Measurements from ENCODE around the gene MEOX1. TPM values are rescaled to one million over a fixed set of nuclear protein-coding genes. Genes with fewer than 3 reads are reported as not detected.
A peak's percentile ranks its signal among the peaks of the same experiment; 100 is the strongest.

The MEOX1 gene
- total RNA-seq, 1 experiment from 2014 or later = not detected

DNA sequence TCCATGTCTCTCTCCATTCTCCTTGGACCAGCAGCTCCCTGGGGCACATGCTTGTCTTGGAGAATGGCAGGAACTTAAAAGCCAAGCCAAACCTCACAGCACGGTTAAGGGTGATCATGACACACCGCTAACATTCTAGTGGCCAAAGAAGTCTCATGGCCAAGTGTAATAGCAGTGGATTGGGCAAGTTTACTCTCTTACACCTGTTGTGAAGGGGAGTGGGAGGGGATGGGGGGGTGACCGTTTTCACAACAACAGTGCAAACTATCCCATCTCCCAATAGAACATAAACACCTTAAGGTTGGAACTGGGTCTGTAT lies 37.7 kb upstream of the MEOX1 start:
- no peak for DNase-seq
- Histone ChIP-seq H3K79me2 (ENCODE audit: low read length) (no peaks in the 10 kb centered on the region), H3K36me3 (ENCODE audit: insufficient read depth, low read length) (no peaks in the 10 kb centered on the region), H3K4me3 (ENCODE audit: low read length) (no peak overlapping the region), H3K27ac (ENCODE audit: low read length) (no peak overlapping the region), H3K4me1 (ENCODE audit: low read length) (no peaks in the 10 kb centered on the region), H3K27me3 (ENCODE audit: low read length) (no peaks in the 10 kb centered on the region), H3K4me2 (ENCODE audit: low read depth, low read length, poor library complexity, severe bottlenecking) (no peak overlapping the region), H3K9ac (ENCODE audit: low read length) (no peak overlapping the region), H3K9me3 (ENCODE audit: low read length) (no peaks in the 10 kb centered on the region), H2AFZ (ENCODE audit: low read length) (no peak overlapping the region), H4K20me1 (ENCODE audit: insufficient read depth, low read depth, low read length) (no peaks in the 10 kb centered on the region), H3K9me2 (replicated peaks; ENCODE audit: insufficient read depth, low read length) (no peaks in the 10 kb centered on the region)

DNA sequence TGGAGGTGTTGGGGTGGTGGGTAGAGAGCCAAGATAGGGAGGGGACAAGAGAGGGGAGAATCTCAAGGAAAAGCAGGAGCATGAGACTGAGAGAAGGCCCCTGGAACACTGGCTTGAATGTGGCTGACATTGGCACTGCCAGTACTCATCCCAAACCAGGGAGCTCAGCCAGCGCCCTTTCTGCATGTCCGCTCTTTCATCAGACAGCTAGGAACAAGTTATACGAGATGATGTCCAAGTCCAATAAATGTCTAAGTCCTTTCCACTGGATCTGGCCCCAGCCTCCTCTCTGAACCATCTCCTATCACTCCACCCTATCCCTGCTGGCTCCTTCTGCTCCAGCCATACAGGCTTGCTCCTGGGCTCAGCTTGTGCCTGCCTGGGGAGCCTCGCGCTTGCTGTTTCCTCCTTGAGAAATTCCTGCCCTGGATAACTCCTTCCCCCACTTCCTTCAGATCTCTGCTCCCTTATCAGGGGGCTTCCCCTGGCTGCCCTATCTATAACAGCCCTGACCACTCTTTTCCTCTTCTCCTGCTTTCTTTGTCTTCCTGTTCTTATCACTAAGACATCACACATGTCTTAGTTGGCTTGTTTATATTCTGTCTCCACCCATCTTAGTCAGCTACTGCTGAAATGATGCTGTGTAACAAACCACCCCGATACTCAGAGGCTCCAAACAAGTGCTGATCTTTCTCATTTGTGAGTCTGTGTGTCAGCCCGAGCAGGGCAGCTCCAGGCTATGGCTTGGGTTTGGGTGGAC lies 37.1 kb upstream of the MEOX1 start:
- no peak overlapping the region for H3K9ac ChIP-seq (ENCODE audit: low read length)
- H3K9me3 ChIP-seq (ENCODE audit: low read length) = no peaks in the 10 kb centered on the region
- no peak overlapping the region for H3K27ac ChIP-seq (ENCODE audit: low read length)
- no peaks in the 10 kb centered on the region for H3K9me2 ChIP-seq (replicated peaks; ENCODE audit: insufficient read depth, low read length)
- no peaks in the 10 kb centered on the region for H3K36me3 ChIP-seq (ENCODE audit: insufficient read depth, low read length)
- H4K20me1 ChIP-seq (ENCODE audit: insufficient read depth, low read depth, low read length) = no peaks in the 10 kb centered on the region
- H3K4me2 ChIP-seq (ENCODE audit: low read depth, low read length, poor library complexity, severe bottlenecking) = no peak overlapping the region
- H2AFZ ChIP-seq (ENCODE audit: low read length) = no peak overlapping the region
- H3K4me3 ChIP-seq (ENCODE audit: low read length) = no peak overlapping the region
- no peaks in the 10 kb centered on the region for H3K79me2 ChIP-seq (ENCODE audit: low read length)
- no peaks in the 10 kb centered on the region for H3K4me1 ChIP-seq (ENCODE audit: low read length)
- H3K27me3 ChIP-seq (ENCODE audit: low read length) = no peaks in the 10 kb centered on the region
- no peak for DNase-seq

DNA sequence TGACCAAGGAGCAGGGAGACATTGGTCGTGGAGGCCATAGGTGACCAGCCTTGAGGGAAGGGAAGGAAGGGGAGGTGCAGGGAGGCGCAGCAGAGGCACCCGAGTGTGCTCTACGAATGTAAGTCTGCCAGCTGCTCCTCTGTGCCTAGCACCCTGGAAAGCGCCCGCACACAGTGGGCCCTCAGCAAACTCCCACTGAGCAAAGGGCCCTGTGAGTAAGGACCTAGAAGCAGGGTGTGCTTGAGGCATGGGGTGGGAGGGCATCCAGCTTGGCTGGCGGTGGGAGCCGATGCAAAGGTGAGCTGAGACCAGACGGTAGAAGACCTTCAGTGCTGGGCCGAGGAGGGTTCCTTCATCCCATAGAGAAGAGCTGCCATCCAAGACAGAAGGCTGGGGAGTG lies 36.2 kb upstream of the MEOX1 start:
- no peak overlapping the region for H3K27ac ChIP-seq (ENCODE audit: low read length)
- no peak overlapping the region for H3K9ac ChIP-seq (ENCODE audit: low read length)
- H3K79me2 ChIP-seq (ENCODE audit: low read length) = no peaks in the 10 kb centered on the region
- H3K4me2 ChIP-seq (ENCODE audit: low read depth, low read length, poor library complexity, severe bottlenecking) = no peak overlapping the region
- H3K4me1 ChIP-seq (ENCODE audit: low read length) = no peaks in the 10 kb centered on the region
- H3K27me3 ChIP-seq (ENCODE audit: low read length) = no peaks in the 10 kb centered on the region
- no peaks in the 10 kb centered on the region for H3K9me2 ChIP-seq (replicated peaks; ENCODE audit: insufficient read depth, low read length)
- H3K9me3 ChIP-seq (ENCODE audit: low read length) = no peaks in the 10 kb centered on the region
- no peaks in the 10 kb centered on the region for H4K20me1 ChIP-seq (ENCODE audit: insufficient read depth, low read depth, low read length)
- H3K36me3 ChIP-seq (ENCODE audit: insufficient read depth, low read length) = no peaks in the 10 kb centered on the region
- H2AFZ ChIP-seq (ENCODE audit: low read length) = no peak overlapping the region
- no peak for DNase-seq
- no peak overlapping the region for H3K4me3 ChIP-seq (ENCODE audit: low read length)

DNA sequence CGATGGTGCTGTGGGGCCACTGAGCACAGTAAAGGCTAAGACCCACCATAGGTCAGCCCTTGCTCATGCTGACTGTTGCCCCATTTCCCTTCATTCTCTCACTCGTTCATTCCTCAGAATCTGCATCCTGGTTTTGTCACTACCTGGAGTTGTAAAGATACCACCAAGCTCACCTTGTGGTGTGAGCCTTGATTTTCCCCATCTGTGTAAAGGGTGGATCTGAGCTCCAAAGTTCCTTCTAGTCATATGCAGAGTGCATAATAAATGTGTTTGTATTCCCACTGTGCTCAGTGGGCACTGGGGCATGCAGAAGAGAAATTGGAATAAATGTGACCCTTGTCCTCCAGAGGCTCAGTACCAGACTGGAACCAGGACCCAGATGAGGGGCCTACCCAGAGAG lies 35.2 kb upstream of the MEOX1 start:
- Histone ChIP-seq H3K4me3 (ENCODE audit: low read length) (no peak overlapping the region), H2AFZ (ENCODE audit: low read length) (no peak overlapping the region), H3K79me2 (ENCODE audit: low read length) (no peaks in the 10 kb centered on the region), H4K20me1 (ENCODE audit: insufficient read depth, low read depth, low read length) (no peaks in the 10 kb centered on the region), H3K4me2 (ENCODE audit: low read depth, low read length, poor library complexity, severe bottlenecking) (no peak overlapping the region), H3K4me1 (ENCODE audit: low read length) (no peaks in the 10 kb centered on the region), H3K9me2 (replicated peaks; ENCODE audit: insufficient read depth, low read length) (no peaks in the 10 kb centered on the region), H3K36me3 (ENCODE audit: insufficient read depth, low read length) (no peaks in the 10 kb centered on the region), H3K9me3 (ENCODE audit: low read length) (no peaks in the 10 kb centered on the region), H3K27ac (ENCODE audit: low read length) (no peak overlapping the region), H3K27me3 (ENCODE audit: low read length) (no peaks in the 10 kb centered on the region), H3K9ac (ENCODE audit: low read length) (no peak overlapping the region)
- no peak for DNase-seq

DNA sequence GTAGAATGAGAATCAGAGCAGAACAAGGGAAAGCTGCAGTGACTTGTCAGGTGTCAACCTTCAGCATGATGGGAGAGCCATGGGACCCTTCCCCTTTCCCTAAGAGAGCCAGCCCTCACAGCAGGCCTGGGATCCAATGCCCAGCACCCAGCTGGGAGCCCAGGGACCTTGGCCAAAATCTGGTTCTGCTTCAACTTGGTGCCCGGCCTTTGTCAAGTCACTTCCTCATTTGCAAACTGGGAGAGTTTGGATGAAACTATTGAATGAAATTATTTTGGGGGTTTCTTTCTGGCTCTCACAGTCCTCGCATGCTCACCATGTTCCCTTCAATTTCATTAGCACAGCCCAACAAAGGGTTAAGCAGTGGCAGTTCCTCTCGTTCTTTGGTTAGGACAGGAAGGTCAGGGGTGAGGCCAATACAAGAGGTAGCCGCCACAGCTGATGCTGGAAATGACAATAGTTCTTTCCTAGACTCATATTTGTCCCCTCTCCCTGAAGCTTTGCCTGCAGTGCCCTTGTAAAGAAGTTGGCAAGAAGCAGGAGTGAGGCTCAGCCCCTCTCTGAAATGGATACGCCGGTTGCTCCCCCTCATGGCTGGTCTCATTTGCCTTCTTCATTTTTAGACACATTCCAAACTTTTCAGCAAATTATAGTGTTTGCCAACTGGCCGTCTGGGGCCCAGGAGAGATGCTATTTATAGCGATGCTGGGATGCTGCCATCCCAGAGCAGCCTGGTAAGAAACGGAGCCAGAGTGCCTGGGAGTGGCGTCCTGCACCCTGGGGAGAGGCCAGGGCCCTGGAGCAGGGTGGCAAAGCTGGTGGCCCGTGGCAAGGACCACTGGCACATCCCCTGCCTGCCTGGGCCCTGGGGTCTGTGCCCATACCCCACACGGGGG lies 34.5 kb upstream of the MEOX1 start:
- Histone ChIP-seq H3K27ac (ENCODE audit: low read length) (no peak overlapping the region), H3K4me3 (ENCODE audit: low read length) (no peak overlapping the region), H3K9me3 (ENCODE audit: low read length) (no peaks in the 10 kb centered on the region), H4K20me1 (ENCODE audit: insufficient read depth, low read depth, low read length) (no peaks in the 10 kb centered on the region), H3K4me1 (ENCODE audit: low read length) (no peaks in the 10 kb centered on the region), H3K9ac (ENCODE audit: low read length) (no peak overlapping the region), H3K4me2 (ENCODE audit: low read depth, low read length, poor library complexity, severe bottlenecking) (no peak overlapping the region), H2AFZ (ENCODE audit: low read length) (no peak overlapping the region), H3K27me3 (ENCODE audit: low read length) (no peaks in the 10 kb centered on the region), H3K36me3 (ENCODE audit: insufficient read depth, low read length) (no peaks in the 10 kb centered on the region), H3K79me2 (ENCODE audit: low read length) (no peaks in the 10 kb centered on the region), H3K9me2 (replicated peaks; ENCODE audit: insufficient read depth, low read length) (no peaks in the 10 kb centered on the region)
- no peak for DNase-seq

DNA sequence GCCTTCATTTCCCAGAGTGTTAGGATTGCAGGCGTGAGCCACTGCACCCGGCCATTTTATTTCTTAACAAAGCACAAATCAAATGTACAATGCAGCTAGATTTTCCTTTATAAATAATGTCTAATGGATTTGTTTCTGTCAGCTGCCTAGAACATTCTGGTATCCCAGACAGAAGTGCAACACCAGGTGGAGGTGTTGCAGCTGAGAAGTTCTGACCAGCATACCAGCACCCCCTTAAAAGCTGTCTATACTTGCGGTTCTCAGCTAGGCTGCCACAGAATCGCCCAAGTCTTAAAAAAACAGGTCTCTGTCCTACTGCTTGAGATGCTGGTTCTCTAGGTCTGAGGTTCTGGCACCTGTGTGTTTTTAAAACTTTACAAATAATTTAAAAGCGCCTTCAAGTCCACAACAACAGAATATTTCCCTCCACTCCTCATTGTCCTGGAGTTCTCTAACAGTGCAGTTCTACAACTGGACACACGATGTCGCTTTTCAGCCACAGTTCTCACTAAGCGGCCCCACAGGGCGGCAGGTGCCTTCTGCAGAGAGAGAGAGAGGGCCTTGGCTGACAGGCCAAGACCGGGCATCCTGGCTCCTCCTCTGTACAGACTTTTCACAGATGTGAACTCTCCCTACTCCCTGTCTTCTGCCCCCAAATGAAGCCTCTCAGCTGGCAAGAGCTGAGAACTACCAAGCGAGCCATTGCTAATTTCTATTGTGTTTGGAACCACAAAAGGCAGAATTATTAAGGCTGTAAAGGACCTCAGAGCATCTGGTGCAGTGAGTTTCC lies 32.6 kb upstream of the MEOX1 start:
- Histone ChIP-seq H2AFZ (ENCODE audit: low read length) (0 out of 2 replicates have a peak overlapping the region, but pooled peaks have one; percentile 50), H3K4me3 (ENCODE audit: low read length) (no peak overlapping the region), H3K9me2 (replicated peaks; ENCODE audit: insufficient read depth, low read length) (no peaks in the 10 kb centered on the region), H3K9me3 (ENCODE audit: low read length) (no peaks in the 10 kb centered on the region), H3K79me2 (ENCODE audit: low read length) (no peaks in the 10 kb centered on the region), H3K4me1 (ENCODE audit: low read length) (no peaks in the 10 kb centered on the region), H4K20me1 (ENCODE audit: insufficient read depth, low read depth, low read length) (no peaks in the 10 kb centered on the region), H3K9ac (ENCODE audit: low read length) (no peak overlapping the region), H3K27me3 (ENCODE audit: low read length) (no peaks in the 10 kb centered on the region), H3K36me3 (ENCODE audit: insufficient read depth, low read length) (no peaks in the 10 kb centered on the region), H3K27ac (ENCODE audit: low read length) (no peak overlapping the region), H3K4me2 (ENCODE audit: low read depth, low read length, poor library complexity, severe bottlenecking) (no peak overlapping the region)
- peak; percentile 91 for DNase-seq

DNA sequence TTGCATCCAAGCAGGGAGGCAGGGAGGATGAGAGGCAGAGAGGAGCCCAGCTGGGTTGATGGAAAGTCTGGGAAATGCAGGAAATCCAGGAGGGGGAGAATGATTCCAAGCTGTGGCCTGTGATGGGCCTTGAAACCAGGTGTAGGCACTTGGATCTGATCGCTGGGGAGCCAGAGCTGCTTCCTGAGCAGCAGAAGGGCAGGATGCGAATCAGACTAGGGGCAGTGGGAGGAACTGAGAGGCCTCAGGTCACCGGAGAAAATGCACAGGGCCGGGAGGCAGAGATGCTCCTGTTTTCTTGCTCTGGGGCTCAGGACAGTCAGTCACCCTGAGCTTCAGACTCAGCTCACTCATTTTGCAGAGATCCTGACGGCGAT lies 29.6 kb upstream of the MEOX1 start:
- H4K20me1 ChIP-seq (ENCODE audit: insufficient read depth, low read depth, low read length) = no peaks in the 10 kb centered on the region
- H3K36me3 ChIP-seq (ENCODE audit: insufficient read depth, low read length) = no peaks in the 10 kb centered on the region
- H3K27ac ChIP-seq (ENCODE audit: low read length) = no peak overlapping the region
- H3K9ac ChIP-seq (ENCODE audit: low read length) = no peak overlapping the region
- H3K4me2 ChIP-seq (ENCODE audit: low read depth, low read length, poor library complexity, severe bottlenecking) = no peak overlapping the region
- no peaks in the 10 kb centered on the region for H3K9me2 ChIP-seq (replicated peaks; ENCODE audit: insufficient read depth, low read length)
- no peak for DNase-seq
- no peaks in the 10 kb centered on the region for H3K4me1 ChIP-seq (ENCODE audit: low read length)
- no peak overlapping the region for H3K4me3 ChIP-seq (ENCODE audit: low read length)
- H3K9me3 ChIP-seq (ENCODE audit: low read length) = no peaks in the 10 kb centered on the region
- no peak overlapping the region for H2AFZ ChIP-seq (ENCODE audit: low read length)
- no peaks in the 10 kb centered on the region for H3K27me3 ChIP-seq (ENCODE audit: low read length)
- no peaks in the 10 kb centered on the region for H3K79me2 ChIP-seq (ENCODE audit: low read length)

All from Karpas-422 (cell line).